ENCODE results near the gene CRYM. TPM values are rescaled to one million over a fixed set of nuclear protein-coding genes. Genes with fewer than 3 reads are reported as not detected.

CRYM gene
- total RNA-seq, 2 donors from 2014 or later: 10.4 to 14.0 TPM

- peaks cover 16% of the 10 kb centered on the region for H3K27me3 ChIP-seq
- peak; percentile 66 for DNase-seq
- H3K4me1 ChIP-seq: peaks cover 4% of the 10 kb centered on the region
- peak; percentile 38 for TF ChIP-seq CTCF (IDR thresholded peaks at IDR 0.05)
- no peaks in the 10 kb centered on the region for H3K9me3 ChIP-seq
- peak overlapping the region; percentile 36 for H3K4me3 ChIP-seq
- H3K36me3 ChIP-seq: no peaks in the 10 kb centered on the region
- peak overlapping the region in 1 of 2 donors; percentile 24 for H3K9ac ChIP-seq (ENCODE audit: low read depth in 2 of 2, low read length in 2 of 2)
- H3K27ac ChIP-seq: no peak overlapping the region
- intact Hi-C loops (cut with DNase I): loop anchor here (10.0 kb wide), 1 partner anchor 271 kb away; no protein-coding TSS in a partner anchor
Measured at GRCh38 chr16:21283521-21284289, 5.6 kb upstream of the CRYM start.

GRCh38 chr16:21281698-21282389 lies 3.8 kb upstream of the CRYM start:
- Histone ChIP-seq H3K4me3 (no peak overlapping the region), H3K4me1 (peaks cover 4% of the 10 kb centered on the region), H3K36me3 (no peaks in the 10 kb centered on the region), H3K27ac (no peak overlapping the region), H3K9me3 (no peaks in the 10 kb centered on the region), H3K9ac (ENCODE audit: low read depth in 2 of 2, low read length in 2 of 2) (no peak overlapping the region), H3K27me3 (peaks cover 16% of the 10 kb centered on the region)
- DNase-seq: no peak
- intact Hi-C loops (cut with DNase I): loop anchor here (10.0 kb wide), 1 partner anchor 273 kb away; no protein-coding TSS in a partner anchor
- TF ChIP-seq CTCF (IDR thresholded peaks at IDR 0.05): no peak

- H3K4me3 ChIP-seq: no peak overlapping the region
- no peak overlapping the region for H3K27ac ChIP-seq
- H3K9ac ChIP-seq (ENCODE audit: low read depth in 2 of 2, low read length in 2 of 2): no peak overlapping the region
- H3K27me3 ChIP-seq: peaks cover 11% of the 10 kb centered on the region
- no peaks in the 10 kb centered on the region for H3K36me3 ChIP-seq
- peaks cover 4% of the 10 kb centered on the region for H3K4me1 ChIP-seq
- DNase-seq: no peak
- intact Hi-C loops (cut with DNase I): loop anchor here (5.0 kb wide), 1 partner anchor 92 kb away; no protein-coding TSS in a partner anchor
- TF ChIP-seq CTCF (IDR thresholded peaks at IDR 0.05): no peak
- H3K9me3 ChIP-seq: no peaks in the 10 kb centered on the region
Measured at GRCh38 chr16:21279501-21279900, 1.4 kb upstream of the CRYM start.

- Histone ChIP-seq H3K27me3 (no peaks in the 10 kb centered on the region), H3K4me3 (peak overlapping the region; percentile 42)
Measured at GRCh38 chr16:21277045-21277926, 804 bp downstream of the CRYM start.

More at GRCh38 chr16:21277045-21277926, 804 bp downstream of the CRYM start:
- Histone ChIP-seq H3K4me1 (no peaks in the 10 kb centered on the region), H3K9me3 (no peaks in the 10 kb centered on the region), H3K9ac (ENCODE audit: low read depth in 2 of 2, low read length in 2 of 2) (peak overlapping the region in 1 of 2 donors; percentile 78), H3K27ac (peak overlapping the region; percentile 6), H3K36me3 (no peaks in the 10 kb centered on the region)
- intact Hi-C loops (cut with DNase I): loop anchor here (5.0 kb wide), 1 partner anchor 90 kb away; no protein-coding TSS in a partner anchor
- DNase-seq: no peak
- no peak for TF ChIP-seq CTCF (IDR thresholded peaks at IDR 0.05)
